ENCODE results near the gene TMCO6.
"Not testable (repeated sequence)": the region's sequence is repeated elsewhere in the genome, so short reads cannot be mapped to it uniquely, and the experiment has no call there.

The TMCO6 gene

GRCh38 chr5:140639148-140639981, at the start of gene TMCO6:
TMCO6 (plus strand) TSS chr5:140639451; CDS start chr5:140639528, 77 bp downstream.
- DNase-seq (ENCODE audit: low spot score) = peak; percentile 97

GRCh38 chr5:140590861-140591260, 48.4 kb upstream of the TMCO6 start:
- no peak for DNase-seq (ENCODE audit: low spot score)

DNA sequence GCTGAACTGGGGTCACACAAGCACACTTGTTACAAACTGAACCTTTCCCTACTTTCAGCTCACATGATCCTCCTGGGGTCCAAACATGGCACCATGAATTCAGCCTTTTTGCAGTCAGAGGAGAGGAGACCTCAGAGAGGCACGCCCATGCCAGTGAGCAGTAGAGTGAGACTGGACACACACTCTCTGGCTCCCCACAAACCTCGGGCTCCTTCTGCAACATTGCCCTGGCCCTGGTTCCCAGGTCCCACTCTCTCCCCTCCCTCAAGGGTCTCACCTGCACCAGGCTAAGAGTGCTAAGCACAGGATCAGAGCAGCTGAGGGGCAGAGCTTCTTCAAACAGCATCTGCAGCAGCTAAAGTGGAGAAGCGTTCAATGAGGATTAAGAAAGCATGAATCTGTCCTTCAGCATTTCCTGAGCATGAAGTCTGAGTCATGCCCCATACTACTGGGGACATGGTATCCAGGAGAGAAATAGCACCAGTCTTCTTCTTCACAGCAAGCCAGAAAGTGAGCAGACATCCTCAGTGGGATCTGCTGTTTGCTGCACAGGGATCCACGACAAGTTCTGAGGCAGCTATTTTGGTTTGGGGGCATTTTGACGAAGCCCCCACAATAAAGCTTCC, 47.4 kb upstream of the TMCO6 start:
- DNase-seq (ENCODE audit: low spot score) = no peak

- not testable (repeated sequence) for DNase-seq (ENCODE audit: low spot score)
Measured at GRCh38 chr5:140593070-140593469, 46.2 kb upstream of the TMCO6 start.

DNA sequence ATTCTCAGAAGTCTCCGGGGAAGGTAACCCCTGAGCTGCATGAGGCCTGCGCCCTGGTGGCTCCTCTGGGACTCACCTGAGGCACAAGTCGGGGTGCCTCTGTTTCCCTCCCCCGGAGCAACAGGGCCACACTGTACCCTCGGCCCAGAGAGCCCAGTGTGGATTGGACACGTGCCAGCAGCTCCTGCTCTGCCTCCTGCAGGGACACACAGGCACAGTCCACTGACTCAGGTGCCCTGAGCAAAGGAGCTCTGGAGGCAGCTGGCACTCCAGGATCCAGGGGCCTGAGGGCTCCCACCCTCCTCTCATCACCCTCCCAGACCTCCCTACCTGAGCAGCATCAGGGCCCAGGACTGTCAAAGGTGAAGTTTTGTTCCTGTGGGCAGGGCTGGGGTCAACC, 45.1 kb upstream of the TMCO6 start:
- DNase-seq (ENCODE audit: low spot score) = no peak

DNA sequence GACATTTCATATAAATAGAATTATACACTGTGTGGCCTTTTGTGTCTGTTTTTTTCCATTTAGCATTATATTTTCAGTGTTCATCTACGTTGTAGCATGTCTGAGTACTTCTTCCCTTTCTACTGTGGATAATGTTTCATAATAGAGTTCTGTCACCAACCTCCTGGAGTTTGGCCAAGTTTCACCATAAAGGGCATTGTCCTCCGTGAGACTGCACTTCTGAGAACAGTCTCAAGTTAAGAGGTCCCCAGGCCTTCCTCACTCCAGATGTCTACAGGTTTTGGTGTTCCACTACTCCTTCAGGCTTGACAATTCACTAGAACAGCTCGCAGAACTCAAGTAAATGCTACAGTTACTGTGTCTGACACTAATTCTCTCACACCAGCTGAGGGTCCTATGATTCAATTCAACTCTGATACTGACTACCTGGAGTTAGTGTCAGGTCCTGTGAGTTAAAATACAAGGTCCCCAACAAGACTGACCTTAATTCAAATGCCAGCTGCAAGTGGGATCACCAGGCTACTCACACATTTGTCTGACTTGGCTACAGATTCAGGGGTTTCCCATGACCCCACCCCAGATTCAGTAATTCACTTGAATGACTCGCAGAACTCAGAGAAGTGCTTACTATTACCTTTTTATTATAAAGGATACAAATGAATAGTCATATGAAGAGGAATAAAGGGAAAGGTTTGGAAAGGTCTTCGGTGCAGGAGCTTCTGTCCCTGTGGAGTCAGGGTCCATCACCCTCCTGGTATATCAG, 43.5 kb upstream of the TMCO6 start:
- DNase-seq (ENCODE audit: low spot score) = no peak

DNA sequence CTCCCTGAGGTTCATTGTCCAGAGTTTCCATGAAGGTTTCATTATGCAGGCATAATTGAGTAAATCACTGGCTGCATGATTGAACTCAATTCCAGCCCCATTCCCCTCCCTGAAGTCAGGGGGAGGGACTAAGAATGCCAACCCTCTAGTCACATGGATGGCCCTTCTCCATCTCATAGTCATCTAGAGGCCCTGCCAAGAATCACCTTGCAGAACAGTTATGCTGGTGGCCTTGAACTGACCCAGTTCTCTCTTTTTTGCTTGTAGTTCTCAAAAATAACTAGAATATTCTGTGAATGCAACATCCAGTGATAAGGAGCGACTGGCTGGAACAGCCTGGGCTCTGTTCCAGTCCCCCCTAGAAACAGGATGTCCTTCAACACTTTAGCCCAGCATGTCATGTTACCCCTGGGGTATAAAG, 42.9 kb upstream of the TMCO6 start:
- DNase-seq (ENCODE audit: low spot score) = no peak

- no peak for DNase-seq (ENCODE audit: low spot score)
Measured at GRCh38 chr5:140598836-140599235, 40.4 kb upstream of the TMCO6 start.

DNA sequence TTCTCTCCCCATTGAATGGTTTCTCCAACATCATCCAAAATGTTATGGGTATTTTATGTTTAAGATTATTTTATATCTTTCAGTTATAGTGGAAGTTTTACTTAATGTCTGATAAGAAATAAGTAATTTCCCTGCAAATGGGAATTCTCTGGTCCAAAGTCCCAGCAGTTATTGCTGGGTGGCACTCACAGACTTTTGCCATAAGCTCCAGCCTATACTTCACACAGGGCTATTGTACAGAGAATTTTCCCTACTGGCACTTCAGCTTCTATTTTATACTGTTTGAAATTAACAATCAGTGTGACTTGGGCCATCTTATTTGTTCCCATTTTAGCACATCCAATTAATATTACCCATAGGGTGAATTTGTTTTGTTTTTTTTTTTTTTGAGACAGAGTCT, 39.2 kb upstream of the TMCO6 start:
- no peak for DNase-seq (ENCODE audit: low spot score)

DNA sequence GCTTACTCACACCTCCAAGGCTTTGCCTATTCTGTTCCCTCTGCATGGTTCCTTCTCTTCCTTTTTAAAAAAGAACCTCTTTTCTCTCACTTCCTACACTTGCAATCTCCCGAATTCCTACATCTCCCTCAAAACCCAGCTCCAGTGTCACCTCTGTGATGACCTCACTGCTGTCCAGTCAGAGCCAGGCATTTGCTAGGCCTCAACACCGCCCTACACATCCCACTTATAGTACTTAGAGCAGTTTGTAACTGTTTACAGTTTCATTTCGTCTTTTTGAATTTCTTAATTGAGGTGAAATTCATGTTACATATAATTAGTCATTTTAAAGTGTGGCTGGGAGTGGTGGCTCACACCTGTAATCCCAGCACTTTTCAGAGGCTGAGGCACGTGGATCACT, 37.1 kb upstream of the TMCO6 start:
- DNase-seq (ENCODE audit: low spot score) = no peak

DNA sequence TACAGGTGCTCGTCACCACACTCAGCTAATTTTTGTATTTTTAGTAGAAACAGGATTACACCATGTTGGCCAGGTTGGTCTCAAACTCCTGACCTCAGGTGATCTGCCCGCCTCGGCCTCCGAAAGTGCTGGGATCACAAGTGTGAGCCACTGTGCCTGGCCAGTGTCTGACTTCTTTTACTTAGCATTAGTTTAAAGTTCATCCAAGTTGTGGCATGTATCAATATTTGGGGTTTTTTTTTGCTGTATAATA, 35.9 kb upstream of the TMCO6 start:
- not testable (repeated sequence) for DNase-seq (ENCODE audit: low spot score)

GRCh38 chr5:140603734-140604133, 35.5 kb upstream of the TMCO6 start:
- no peak for DNase-seq (ENCODE audit: low spot score)

DNA sequence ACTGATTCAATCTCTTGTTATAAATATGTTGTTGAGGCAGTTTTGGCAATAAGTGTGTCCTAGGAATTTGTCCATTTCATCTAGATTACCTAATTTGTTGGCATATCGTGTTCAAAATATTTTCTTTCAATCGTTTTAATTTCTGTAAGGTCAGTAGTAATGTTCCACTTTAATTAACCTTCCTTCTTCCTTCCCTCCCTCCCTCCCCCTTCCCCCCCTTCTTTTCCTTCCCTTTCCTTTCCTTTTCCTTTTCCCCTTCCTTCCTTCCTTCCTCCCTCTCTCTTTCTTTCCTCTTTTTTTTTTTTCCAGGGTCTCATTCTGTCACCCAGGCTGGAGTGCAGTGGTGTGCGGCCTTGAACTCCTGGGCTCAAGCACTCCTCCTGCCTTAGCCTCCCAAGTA, 33.4 kb upstream of the TMCO6 start:
- no peak for DNase-seq (ENCODE audit: low spot score)

GRCh38 chr5:140607031-140607430, 32.2 kb upstream of the TMCO6 start:
- no peak for DNase-seq (ENCODE audit: low spot score)

GRCh38 chr5:140608722-140609121, 30.5 kb upstream of the TMCO6 start:
- DNase-seq (ENCODE audit: low spot score) = no peak

DNA sequence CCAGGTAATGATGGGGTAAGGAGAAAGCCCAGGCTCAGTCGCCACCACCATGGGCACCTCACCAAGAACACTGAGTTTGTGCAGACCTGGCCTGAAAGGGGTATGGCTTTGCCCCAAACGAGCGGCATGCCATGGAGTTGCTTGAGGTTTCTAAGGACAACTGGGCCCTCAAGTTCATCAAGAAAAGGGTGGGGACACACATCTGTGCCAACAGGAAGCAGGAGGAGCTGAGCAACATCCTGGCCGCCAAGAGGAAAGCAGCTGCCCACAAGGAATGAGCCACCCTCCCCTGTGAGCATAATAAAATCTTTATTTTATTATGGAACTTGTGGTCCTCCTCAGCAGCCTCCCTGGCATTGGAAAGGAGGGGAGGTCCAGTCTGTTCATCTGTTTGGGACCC, 30.1 kb upstream of the TMCO6 start:
- no peak for DNase-seq (ENCODE audit: low spot score)

- DNase-seq (ENCODE audit: low spot score) = no peak
Measured at GRCh38 chr5:140611020-140611521, 28.2 kb upstream of the TMCO6 start.

- DNase-seq (ENCODE audit: low spot score) = no peak
Measured at GRCh38 chr5:140622301-140622700, 16.9 kb upstream of the TMCO6 start.

- not testable (repeated sequence) for DNase-seq (ENCODE audit: low spot score)
Measured at GRCh38 chr5:140623061-140623460, 16.2 kb upstream of the TMCO6 start.

GRCh38 chr5:140624886-140625285, 14.4 kb upstream of the TMCO6 start:
- not testable (repeated sequence) for DNase-seq (ENCODE audit: low spot score)

- DNase-seq (ENCODE audit: low spot score) = no peak
Measured at GRCh38 chr5:140627972-140628371, 11.3 kb upstream of the TMCO6 start.

- DNase-seq (ENCODE audit: low spot score) = no peak
Measured at GRCh38 chr5:140628711-140629110, 10.5 kb upstream of the TMCO6 start.
